ENCODE results near the gene TMEM59.

- TF ChIP-seq CTCF (conservative IDR thresholded peaks at IDR 0.05; ENCODE audit: low read depth, low read length) (no peak), EZH2 (IDR thresholded peaks at IDR 0.05; ENCODE audit: borderline replicate concordance, low read depth, low read length, poor library complexity, severe bottlenecking) (no peak)
Observed at GRCh38 chr1:53984726-53985125, 68.3 kb downstream of the TMEM59 start.

Measured in A673 (cell line).